HG03342 (cell line): ENCODE results near the gene CDH6.
"Not testable (repeated sequence)": the region's sequence is repeated elsewhere in the genome, so short reads cannot be mapped to it uniquely, and the experiment has no call there.

ENCODE experiments used
- ATAC-seq: cut with Tn5 transposase; IDR thresholded peaks from one replicate; pipeline ENCODE4 v1.9.1; 2021; ENCODE audit warnings: mild to moderate bottlenecking, moderate library complexity; ENCODE audit not compliant: unreplicated experiment

CDH6 gene

DNA sequence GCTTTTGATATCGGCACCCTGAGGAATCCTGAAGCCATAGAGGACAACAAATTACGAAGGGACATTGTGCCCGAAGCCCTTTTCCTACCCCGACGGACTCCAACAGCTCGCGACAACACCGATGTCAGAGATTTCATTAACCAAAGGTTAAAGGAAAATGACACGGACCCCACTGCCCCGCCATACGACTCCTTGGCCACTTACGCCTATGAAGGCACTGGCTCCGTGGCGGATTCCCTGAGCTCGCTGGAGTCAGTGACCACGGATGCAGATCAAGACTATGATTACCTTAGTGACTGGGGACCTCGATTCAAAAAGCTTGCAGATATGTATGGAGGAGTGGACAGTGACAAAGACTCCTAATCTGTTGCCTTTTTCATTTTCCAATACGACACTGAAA is 129.5 kb downstream of the CDH6 start:
- no peak for ATAC-seq

- no peak for ATAC-seq
Measured at GRCh38 chr5:31324842-31325241, 131.4 kb downstream of the CDH6 start.

GRCh38 chr5:31328040-31328733 is 134.7 kb downstream of the CDH6 start:
- no peak for ATAC-seq

- ATAC-seq = no peak
Measured at GRCh38 chr5:31329715-31330114, 136.2 kb downstream of the CDH6 start.

GRCh38 chr5:31332160-31332559 is 138.7 kb downstream of the CDH6 start:
- no peak for ATAC-seq

DNA sequence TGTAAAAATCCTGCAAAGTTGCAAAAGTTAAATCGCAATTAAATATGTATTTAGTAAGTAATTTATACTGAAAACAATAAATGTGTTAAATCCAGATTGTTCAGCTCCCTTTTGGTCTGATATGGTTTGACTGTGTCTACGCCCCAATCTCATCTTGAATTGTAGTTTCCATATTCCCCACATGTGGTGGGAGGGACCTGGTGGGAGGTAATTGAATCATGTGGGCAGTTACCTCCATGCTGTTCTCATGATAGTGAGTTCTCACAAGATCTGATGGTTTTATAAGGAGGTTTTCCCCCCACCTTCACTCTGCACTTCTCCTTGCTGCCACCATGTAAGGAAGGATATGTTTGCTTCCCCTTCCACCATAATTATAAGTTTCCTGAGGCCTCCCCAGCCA is 140.0 kb downstream of the CDH6 start:
- no peak for ATAC-seq

DNA sequence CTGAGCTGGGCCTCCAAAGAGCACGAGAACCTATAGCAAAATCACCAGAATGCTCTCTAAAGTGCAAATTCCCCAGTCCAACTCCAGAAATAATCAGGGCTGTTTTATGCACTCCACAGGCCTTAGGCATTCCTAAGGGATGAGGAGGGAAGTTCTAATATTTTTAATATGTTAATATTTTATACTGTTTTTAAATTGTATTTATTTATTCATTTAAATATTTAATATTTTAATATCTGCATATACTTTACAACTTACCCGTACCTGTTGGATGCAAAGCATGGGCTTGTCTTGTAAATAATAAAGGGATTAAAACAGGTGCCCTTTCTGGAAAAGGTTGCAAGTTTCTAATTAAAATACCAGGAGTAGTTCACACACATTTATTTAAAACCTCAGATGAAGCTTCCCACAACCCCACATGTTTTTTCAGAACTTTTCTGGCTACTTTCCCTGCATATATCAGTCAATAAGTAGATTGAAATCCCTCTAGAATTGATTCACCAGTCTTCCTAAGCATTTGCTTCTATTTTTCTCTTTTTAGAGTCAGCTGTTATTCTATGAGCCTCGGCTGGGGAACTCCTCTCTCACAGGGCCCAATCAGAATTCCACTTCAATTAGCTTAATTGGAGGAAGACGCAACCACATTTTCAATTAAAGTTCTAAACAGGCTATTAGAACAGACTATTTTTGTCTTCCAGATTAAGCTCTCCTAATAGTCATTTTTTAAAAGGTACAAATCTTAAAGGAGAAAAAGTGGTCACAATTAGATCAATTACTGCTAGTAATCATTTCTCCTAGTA is 140.8 kb downstream of the CDH6 start:
- ATAC-seq = no peak

- ATAC-seq = no peak
Measured at GRCh38 chr5:31335456-31335855, 142.0 kb downstream of the CDH6 start.

GRCh38 chr5:31343946-31344345 is 150.5 kb downstream of the CDH6 start:
- no peak for ATAC-seq

DNA sequence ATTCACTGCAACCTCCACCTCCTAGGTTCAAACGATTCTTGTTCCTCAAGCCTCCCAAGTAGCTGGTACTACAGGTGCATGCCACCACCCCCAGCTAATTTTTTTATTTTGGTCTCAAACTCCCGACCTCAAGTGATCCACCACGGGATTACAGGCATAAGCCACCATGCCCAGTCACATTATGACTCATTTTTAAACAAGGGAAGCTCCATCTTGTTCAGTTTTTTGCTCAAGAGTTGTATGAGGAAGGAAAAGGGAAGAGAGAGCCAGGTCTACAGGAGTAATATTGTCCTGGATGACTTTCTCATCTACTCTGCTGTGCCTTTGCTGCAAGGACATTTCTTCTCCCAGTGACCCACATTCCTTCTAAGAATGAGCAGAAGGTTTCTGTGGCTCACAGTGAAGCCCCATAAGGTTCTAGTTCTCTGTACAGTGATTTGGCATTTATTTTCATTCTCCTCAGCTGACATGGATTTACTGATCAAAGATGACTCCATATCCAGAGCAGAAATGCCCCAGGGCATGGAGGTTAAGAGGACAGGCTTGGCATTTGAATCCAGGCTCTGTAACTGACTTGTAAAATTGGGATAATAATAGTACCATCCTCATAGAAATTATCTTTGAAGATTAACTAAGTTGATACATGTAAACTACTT is 153.5 kb downstream of the CDH6 start:
- ATAC-seq = no peak

DNA sequence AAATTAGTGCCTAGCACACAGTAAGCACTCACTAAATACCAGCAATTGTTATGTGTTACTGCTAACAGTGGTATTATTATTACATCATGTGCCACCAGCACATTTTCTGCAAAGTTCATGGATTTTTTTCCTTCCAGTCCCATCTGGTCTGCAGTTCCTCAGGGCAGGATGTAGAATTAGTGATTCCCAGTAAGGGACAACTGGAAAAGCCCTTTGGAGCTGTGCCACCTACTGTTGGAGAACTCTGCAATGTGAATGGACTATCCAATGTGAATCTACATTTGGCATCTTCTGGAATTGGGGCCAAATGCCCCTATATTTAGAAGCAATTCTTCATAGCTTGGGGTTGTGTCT is 154.0 kb downstream of the CDH6 start:
- ATAC-seq = no peak

DNA sequence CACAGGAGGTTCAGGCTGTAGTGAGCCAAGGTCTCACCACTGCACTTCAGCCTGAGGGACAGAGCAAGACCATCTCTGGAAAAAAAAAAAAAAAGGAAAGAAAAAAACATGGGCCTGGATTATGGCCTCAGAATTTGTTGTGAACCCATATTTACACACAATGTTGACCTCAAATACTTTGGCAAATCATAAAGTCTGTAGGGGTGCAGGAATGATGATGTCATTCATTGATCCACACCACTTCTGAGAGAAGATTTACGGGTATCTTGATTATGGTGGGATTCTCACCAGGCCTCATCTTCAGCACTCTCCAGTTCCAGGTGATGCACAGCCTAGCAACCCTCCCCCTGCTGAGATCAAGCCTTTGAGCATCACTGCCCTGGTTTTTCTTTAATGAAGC is 156.9 kb downstream of the CDH6 start:
- no peak for ATAC-seq

GRCh38 chr5:31355337-31355736 is 161.9 kb downstream of the CDH6 start:
- ATAC-seq = no peak

DNA sequence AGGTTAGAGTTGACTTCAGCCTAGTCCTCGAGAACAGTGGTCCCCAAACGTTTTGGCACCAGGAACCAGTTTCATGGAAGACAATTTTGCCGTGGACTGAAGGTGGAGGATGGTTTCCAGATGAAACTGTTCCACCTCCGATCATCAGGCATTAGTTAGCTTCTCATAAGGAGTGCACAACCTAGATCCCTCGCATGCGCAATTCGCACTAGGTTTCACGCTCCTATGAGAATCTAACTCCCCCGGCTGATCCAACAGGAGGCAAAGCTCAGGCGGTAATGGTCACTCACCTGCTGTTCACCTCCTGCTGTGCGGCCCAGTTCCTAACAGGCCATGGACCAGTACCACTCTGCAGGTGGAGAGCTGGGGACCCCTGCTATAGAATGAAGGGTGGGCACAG is 163.6 kb downstream of the CDH6 start:
- ATAC-seq = no peak

- no peak for ATAC-seq
Measured at GRCh38 chr5:31359839-31360238, 166.4 kb downstream of the CDH6 start.

GRCh38 chr5:31361234-31361633 is 167.7 kb downstream of the CDH6 start:
- ATAC-seq = no peak

- not testable (repeated sequence) for ATAC-seq
Measured at GRCh38 chr5:31361704-31362528, 168.4 kb downstream of the CDH6 start.

- ATAC-seq = no peak
Measured at GRCh38 chr5:31362529-31362900, 169.0 kb downstream of the CDH6 start.

- ATAC-seq = no peak
Measured at GRCh38 chr5:31362931-31363568, 169.6 kb downstream of the CDH6 start.

GRCh38 chr5:31364881-31365636 is 171.6 kb downstream of the CDH6 start:
- ATAC-seq = no peak
